NAMALWA (cell line): ENCODE results near the gene KCTD5.

Experiments
- DNase-seq: peaks from one replicate; pipeline ENCODE4 v3.0.0-alpha.2; 2015; ENCODE audit warnings: low spot score

The KCTD5 gene

DNA sequence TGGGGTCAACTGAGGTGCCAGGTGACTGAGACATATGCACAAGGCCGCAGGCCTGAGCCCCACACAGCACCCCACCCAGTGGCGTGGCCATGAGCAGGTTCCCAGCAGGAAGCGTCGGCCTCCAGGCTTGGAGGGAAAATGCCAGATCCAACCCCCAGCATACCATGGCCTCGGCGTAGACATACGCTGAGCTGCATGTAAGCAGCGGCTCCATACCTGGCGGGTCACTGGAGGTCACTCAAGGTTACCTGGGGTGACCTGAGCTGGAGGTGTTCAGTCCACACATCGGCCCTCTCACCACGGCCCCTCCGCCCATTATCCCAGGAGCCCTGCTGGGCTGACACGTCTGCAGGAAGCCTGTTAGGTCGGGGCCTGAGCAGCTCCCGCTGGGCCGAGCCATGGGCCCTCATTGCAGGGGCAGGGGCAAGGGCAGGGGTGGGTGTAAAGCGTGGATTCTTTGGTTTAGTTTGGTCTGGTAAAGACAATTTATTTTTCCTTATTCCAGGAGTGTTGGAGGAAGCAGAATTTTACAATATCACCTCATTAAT, 15.2 kb downstream of the KCTD5 start:
- DNase-seq = no peak

DNA sequence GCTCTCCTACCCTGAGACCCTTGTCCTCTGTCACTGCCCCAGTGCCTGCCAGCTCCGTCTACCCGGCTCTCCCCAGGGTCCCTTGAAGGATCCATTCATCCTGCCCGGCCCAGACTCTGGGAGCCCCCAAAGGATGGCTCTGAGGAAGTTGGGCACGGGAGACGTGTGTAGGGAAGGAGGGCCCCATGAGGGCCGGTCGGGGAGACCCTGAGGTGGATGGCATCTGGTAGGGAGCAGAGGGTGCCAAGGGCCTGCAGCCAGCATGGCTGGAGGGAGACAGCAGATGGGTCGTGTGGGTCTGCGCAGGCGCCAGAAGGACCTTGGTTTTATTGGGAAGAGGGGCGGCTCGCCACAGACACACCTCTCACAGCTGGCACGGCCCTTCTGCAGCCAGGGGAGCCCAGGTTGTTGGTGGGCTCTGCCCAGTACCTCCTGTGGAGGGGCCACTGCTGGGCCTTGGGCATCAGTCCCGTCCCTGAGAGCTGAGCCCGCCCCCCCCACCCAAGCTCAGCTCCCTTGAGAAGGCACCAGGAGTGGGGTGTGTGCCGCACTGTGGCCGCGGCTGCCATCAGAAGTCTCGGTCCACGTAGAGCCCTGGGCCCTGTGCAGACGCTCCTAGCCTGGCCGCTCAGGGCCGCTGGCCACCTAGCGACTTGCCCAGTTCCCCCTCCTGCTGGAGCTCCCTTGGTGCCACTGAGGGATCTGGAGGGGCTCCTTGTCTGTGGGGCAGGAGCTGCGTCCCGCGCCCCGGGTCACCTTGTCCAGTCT, 16.0 kb downstream of the KCTD5 start:
- DNase-seq = no peak

DNA sequence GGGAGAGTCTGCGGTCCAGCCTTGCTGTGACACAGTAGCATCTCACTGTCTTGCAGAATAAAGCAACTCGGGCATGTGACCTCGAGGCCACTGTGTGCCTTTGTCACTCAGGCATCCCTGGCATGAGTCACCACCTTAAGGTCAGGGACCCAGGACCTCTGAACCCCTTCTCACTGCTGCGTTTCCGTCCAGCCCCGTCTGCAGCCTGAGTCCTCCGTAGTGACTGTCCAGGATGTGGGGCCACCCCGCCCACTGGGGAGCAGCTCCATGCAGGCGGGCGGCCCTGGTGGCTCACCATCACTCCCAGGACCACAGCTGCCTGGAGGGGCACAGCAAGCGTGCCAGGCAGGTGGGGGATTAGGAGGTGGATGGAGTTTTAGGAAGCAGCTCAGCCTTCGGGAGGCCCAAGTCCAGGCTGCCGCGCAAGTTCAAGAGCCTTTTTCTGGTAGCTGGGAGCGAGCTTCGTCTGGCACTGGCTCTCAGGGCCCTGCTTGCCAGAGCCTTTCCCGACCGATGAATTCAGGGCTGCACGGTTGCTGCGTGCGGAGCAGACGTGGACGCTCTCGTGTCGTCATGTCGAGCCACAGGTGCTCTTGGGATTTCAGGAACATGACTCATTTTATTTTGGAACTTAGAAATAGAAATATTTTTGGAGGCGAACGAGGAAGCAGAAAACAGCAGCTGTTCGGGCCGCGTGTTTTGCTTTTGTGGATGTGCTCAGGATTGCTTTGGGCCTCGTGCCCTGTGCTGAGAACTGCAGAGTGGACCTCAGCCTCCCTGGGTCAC, 16.8 kb downstream of the KCTD5 start:
- no peak for DNase-seq

DNA sequence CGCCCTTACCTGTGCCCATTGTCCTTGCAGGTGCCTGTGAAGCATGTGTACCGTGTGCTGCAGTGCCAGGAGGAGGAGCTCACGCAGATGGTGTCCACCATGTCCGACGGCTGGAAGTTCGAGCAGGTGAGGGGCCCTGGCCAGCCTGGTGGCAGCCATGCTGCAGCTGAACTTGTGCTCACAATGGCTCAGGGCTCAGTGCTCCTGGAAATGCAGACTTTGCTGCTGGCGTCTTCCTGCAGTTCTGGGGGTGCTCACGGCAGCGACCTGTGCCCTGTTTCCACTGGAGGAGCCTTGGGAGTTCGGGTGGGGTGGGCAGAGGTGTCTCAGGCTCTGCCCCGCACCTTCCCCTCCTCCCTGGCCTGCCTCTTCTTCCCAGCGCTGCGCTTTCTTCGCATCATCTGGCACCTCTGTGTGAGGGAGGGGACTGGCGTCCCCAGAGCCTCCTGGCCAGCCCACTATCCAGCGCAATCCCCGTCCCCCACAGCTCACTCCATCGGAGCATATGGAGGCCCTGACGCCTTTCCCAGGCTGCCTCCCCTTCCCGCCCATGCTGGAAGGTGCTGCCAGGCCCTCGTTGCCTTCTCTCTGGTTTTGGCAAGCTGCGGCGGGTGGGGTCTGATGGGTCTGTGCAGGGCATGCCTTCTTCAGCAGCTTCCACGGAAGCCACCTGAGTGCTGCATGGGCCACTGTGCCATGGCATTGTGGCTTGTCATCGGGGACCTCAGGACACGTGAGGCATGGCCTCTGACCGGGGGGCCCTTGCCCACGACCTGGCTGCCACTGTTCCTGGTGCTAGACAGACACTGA, 17.7 kb downstream of the KCTD5 start:
- DNase-seq = no peak

DNA sequence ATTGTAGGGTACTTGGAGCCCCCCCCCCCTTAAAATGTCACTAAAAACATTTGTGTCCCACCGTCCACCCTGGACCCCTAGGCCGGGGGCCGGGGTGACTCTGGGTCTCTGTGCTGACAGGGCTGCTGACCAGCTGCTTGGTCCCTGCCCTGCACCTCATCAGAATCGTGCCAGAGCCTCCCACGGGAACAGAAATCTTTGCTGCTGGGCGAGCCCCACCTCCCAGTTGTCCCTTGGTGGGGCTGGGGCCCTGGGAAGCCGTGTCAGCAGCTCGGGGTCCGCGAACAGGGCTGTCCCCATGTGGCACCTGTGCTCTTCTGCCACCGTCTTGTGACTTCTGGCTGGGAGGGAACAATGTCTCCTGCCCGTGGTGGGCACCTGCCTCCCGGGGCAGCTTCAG, 18.5 kb downstream of the KCTD5 start:
- DNase-seq = no peak

DNA sequence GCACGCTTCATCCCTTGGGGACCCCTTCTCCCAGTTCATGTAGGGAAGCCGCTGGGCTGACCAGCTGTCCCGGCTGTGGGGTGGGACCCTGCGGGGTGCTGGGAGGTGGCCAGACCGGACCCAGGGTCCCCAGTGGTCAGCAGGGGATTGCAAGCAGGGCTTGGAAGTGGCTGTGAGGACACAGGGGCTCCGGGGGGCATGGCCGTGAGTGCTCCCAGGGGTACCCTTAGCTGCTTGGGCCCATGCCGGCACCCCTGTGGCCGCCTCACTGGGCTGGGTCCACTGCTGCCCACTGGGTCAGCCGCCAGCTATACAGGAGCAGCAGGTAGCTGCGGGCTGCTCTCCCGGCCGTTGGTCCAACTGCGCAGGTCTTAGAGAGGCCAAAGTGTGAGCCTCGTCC, 18.9 kb downstream of the KCTD5 start:
- no peak for DNase-seq

DNA sequence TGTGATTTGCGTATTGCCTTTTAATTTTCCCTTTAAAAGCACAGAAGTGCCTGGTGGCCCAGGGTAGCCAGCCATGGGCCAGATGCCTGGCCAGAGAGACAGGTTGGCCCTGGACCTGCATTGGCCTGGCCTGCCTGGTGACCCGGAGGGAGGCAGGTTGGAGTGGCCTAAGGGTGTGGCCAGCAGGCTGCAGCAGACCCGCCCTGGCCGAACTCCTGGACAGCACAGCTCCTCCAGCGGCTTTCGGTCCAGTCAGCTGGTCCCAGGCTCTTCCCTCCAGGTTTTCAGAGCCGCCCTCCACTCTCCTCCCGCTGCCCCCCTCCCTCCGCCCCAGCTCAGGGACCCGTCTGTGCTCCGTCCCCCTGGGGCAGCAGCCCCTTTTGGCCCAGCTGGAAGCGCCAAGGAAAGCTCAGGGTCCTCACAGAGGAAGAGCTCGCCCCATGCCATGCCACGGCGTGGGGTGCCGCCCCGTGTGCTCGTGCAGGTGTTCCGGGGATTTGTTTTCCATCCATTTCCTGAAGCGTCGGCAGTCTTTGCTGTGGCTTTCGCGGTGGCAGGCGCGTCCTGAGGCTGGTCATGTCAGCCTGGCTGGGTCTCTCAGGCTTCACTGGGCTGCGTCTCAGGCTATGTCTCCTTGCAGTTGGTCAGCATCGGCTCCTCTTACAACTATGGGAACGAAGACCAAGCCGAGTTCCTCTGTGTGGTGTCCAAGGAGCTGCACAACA, 19.6 kb downstream of the KCTD5 start:
- no peak for DNase-seq

DNA sequence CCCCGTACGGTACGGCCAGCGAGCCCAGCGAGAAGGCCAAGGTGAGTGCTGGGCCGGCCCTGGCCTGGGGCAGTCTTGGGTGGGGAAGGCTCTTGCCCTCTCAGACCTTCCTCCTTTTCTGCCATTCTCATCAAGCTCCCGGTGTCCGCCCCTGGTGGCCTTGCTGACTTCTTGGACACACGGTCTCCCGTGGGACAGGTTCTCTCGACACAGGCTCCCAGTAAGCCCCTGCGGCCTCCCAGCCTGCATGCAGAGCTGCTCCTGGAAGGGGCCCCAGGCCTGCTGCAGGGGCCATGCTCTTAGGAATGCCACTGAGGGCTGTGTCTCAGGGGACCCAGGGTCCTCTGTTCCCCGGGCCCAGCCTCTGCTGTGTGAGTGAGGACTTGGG, 20.1 kb downstream of the KCTD5 start:
- no peak for DNase-seq

DNA sequence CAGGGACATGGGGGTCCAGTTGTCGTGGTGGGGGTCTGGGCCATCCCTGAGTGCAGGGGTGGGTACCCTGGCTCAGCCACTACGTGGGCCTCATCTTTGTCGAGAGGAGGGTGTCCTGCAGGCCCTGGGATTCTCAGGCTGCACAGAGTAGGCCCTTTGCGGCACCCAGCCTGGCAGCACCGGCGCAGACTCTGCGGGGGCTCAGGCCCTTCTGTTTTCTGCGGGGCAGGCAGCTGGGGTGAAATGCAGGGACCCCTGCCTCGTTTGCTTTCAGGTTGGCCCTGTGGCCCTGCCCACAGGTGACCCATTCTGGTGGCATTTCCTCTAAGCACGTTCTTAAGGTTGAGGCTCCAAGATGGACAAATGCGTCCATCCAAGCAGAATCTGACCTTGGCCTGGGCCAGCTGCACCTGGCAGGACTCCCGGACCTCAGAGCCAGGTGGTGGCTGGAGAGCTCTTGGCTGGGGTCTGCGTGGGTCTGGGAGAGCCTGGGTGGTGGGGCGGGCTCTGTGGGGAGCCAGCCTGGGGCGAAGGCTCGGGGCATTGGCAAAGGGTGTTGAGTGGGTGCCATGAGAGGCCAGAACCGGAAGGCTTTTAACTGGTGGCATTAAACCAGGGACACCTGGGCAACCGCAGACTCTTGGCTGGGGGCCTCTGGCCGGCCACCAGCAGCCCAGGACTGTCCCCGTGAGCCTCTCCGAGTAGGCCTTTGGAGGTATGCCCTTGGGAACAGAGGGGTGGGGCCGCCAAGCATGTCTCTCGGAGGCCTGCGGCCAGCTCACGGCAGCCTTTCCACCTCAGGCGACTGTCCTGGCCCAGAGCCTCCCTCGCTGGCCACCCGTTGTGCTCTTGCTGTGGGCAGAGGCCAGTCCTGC, 20.8 kb downstream of the KCTD5 start:
- DNase-seq = no peak

DNA sequence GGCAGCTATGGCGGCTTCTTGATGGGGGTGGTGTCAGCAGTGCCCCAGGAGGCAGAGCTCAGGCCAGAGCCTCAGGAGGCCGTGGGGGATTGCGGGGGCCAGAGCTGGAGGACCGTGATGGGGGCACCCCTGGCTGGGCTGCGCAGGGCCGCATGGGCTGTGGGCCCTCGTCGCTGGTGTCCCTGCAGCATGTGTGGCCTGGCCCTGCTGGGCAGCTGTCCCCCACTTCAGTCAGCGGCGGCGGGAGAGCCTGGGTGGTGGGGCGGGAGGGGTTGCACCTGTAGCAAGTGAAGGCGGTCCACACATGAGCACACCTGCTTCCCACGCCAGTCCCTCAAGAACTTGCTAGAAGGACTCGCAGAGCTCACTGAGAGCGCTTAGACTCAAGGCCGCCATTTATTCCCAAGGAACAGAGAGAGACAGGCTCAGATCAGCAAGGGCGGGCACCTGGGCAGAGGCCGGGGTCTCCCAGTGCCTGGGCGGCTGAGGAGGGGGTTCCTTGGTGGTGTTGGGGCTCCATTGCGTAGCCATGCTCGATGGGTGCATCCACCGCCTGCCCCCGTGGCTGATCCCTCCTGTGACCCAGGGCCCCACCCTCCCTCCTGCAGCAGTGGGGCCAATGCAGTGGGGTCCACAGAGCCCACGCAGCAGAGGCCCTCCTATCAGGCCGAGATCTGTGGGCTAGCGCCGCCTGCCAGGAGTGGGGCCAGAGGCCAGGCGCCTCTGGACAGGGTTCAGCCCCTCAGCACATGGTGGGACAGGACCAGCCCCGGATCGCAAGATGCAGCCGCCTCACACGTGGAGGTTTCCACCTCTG, 22.1 kb downstream of the KCTD5 start:
- no peak for DNase-seq

DNA sequence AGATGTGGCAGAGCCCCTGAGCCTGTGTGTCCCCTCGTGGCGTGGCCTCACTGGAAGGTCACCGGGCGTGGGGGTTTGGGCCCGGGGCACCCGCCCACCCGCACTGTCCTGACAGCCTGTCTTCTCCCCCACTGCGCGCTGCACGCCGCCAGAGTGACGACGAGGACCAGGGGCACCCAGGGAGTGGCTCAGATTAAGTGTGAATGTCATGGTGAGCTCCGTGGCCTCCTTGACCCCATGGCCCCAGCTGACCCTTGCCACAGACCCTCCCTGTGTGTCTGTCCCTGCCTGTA, 22.6 kb downstream of the KCTD5 start:
- no peak for DNase-seq

DNA sequence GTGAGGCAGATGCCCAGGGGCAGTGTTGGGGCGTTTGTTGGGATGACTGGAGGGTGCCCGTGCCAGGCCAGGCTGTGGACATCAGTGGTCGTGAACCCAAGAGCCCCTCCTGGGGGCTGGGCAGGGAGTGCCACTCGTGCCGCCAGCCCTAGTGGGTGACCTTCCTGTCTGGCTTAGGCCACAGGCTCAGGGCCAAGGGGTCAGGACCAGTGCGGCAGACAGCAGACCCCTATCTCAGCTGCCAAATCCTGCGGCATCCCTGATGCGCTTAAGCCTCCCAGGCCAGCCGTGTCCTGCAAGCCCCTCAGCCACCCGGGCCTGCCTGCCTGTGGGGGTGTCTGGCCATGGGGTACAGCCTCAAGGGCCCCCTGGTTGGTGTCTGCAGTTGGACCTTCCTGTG, 23.0 kb downstream of the KCTD5 start:
- no peak for DNase-seq

DNA sequence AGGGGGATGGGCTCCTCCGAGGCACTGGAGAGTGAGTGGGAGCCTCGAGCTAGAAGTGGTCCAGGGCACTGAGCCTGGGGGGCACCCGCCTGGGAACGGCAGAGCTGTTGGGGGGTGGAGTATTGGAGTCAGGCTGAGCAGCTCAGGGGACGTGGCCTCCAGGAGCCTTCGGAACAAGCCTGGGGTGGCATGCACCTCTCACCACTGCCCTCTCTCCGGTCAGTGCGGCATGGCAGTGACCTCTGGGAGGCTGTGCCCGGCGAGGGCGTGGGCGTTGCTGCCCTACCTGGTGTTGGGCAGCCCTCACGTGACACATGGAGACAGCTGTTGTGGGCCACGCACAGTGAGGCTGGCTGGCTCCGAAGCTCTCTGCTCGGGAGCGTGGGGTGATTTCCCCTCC, 23.8 kb downstream of the KCTD5 start:
- no peak for DNase-seq

DNA sequence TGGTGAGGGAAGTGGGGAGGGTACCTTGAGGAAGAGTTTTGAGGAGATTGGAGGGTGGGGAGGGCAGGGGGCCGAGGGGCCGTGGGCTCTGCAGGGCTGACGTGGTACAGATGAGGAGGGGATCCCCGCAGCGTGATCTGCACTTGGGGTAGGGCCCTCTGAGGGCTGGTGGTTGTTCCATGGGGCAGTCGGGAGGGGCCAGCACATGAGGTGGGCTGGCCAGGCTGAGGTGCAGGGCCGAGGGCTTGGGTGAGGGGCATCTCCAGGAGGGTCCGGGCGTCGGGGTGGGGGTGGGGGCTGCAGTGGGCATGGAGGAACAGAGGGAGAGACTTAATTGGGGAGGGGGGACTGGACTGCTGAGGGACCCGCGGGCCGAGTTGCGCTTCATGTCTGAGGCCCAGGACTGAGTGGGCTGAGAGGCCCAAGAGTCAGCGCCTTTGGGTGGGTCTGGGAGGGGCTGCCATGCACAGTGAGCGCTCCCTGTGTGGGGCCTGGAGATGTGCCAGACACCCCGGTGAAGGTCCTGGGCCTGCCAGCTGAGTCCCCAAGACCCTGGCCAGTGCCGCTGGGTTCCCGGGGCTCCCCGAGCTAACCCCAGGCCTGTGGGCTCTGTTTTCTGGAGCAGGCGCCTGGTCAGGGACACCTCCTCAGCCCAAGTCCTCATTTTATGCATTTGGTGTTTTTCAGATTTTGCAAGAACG, 24.4 kb downstream of the KCTD5 start:
- DNase-seq = no peak

DNA sequence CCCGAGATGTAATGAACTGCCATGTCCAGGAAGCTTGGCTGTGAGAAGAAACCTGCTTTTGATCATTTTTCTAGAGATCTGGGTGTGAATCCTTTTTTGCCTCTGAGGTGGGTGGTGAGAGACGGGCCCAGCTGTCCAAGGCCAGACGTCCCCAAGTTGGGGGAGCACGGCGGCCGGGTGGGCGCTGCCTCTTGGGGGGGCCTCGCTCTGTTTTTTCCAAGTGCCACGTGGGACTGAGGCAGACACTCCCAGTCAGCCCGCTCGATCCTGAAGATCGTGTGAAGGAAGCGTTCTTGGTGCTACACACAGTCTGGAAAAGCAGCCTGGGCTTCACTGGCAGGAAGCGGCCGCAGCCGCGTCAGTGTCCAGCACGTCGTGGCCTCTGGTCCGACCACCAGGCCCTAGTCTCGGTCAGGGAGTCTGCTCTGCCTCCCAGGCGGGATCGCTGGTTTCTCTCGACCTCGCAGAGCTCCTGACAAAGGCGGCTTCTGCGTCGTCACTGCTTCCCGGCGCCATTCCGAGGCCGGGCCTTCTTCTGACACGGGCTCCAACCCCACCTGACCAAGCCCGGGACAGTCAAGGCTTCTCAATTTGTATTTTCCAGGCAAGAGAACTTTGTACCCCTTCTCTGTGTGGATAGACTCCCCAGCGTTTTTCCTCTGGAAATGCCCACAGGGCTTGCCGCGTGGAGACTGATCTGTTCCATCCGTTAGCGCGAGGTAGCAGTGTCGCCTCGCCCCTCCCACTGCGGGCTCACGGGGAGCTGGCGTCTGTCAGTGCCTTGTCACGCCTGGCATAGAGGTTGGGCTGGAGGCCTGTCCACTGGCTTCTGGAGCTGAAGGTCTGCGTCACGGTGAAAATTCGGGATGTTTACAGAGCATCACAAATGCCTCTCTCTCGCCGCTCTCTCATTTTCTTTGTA, 25.3 kb downstream of the KCTD5 start:
- no peak for DNase-seq

DNA sequence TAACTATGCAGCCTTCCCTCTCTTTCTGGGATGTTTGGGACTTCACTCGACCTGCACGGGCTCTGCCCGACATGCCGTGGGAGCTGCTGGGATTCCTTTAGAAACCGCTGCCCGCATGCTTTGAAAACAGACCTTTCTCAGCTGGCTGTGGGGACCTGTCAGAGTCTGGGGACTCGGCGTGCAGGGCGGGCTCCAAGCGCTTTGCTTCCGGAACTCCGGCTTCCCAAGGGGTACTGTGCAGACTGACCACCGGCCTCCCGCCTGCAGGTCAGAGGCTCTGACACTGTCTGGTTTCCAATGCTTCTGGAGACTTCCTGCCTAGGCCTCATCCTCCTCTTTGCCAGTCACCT, 25.9 kb downstream of the KCTD5 start:
- DNase-seq = no peak

DNA sequence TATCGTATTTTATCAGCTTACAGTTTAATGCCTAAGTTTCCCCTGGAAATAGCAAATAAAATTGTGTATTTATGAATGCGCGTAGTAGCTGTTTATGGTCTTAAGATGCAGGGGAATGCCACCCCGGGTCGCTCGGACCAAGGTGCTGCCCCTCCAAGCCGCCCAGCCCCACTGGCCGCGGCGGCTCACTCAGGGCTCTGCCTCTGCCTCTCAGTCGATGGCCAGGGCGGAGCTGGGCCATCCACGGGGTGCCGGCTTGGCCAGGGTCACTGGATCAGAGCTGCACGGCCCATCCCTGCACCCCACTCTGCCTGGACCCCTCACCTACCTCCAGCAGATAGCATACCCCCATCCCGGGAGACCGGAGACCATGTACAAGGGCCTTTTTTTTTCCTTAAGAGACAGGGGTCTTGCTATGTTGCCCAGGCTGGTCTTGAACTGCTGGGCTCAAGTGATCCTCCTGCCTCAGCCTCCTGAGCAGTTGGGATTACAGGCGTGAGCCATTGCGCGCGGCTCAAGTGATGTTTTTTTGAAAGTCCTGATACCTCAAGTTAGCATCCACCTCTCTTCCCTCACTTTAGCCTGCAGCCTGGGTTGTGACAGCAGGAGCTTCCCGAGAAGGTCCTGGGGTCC, 26.7 kb downstream of the KCTD5 start:
- DNase-seq = no peak

DNA sequence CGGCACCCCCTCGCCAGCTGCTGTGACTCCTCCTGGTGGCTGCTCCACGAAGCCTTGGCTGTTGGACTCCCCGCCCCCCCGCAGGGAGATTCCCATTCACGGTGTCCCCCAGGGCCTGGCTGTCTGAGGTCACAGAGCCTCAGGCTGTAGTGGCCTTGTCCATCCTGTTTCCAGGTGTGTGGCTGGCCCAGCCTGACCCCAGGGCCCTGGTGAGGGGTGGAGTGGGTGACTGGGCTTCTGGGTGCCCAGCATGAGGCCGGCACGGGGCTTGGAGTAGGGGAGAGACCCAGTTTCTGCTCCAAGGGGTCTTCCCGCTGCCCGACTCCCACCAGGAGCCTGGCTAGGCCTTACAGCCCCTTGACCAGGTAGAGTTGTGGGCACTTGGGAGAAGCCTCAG, 27.3 kb downstream of the KCTD5 start:
- no peak for DNase-seq
